ENCODE results near the gene MAZ. TPM values are rescaled to one million over a fixed set of nuclear protein-coding genes. Genes with fewer than 3 reads are reported as not detected.
A peak's percentile ranks its signal among the peaks of the same experiment; 100 is the strongest.

MAZ gene
- total and polyA plus RNA-seq, 2 of the 13 experiments (the other 11 are each of a cell fraction or from before 2014, with no cell fraction given), result 203 to 277 TPM

GRCh38 chr16:29784901-29785500, 21.3 kb upstream of the MAZ start (continued):
- TF ChIP-seq RAD21 (CRISPR knock-in tag; IDR thresholded peaks at IDR 0.05), result peak; percentile 93
- TF ChIP-seq EP300 (IDR thresholded peaks at IDR 0.05; ENCODE audit: low read depth in 2 of 2, low read length in 2 of 2), result no peak
- peak; percentile 30; the same call in 1 of the 2 replicates for TF ChIP-seq EP300 (CRISPR knock-in tag; IDR thresholded peaks at IDR 0.05; ENCODE audit: borderline replicate concordance)
- TF ChIP-seq GATAD2A (CRISPR knock-in tag; IDR thresholded peaks at IDR 0.05), result peak; percentile 81
- 0 out of 2 replicates have a peak, but pooled peaks have one; percentile 33 for TF ChIP-seq ZBTB7B (CRISPR knock-in tag; IDR thresholded peaks at IDR 0.05)
- peak; percentile 43; the same call in 1 of the 2 replicates for TF ChIP-seq ZMYM2 (CRISPR knock-in tag; IDR thresholded peaks at IDR 0.05)
- TF ChIP-seq AKNA (CRISPR knock-in tag; IDR thresholded peaks at IDR 0.05; ENCODE audit: borderline replicate concordance), result no peak
- TF ChIP-seq ZNF891 (CRISPR knock-in tag; IDR thresholded peaks at IDR 0.05), result peak; percentile 69; the same call in 1 of the 2 replicates
- TF ChIP-seq TOPORS (CRISPR knock-in tag; IDR thresholded peaks at IDR 0.05), result 0 out of 2 replicates have a peak, but pooled peaks have one; percentile 17
- TF ChIP-seq HMG20A (CRISPR knock-in tag; IDR thresholded peaks at IDR 0.05; ENCODE audit: borderline replicate concordance), result no peak
- no peak; the same call in 1 of the 2 replicates for TF ChIP-seq ISL2 (CRISPR knock-in tag; IDR thresholded peaks at IDR 0.05)
- TF ChIP-seq SETDB1 (CRISPR knock-in tag; IDR thresholded peaks at IDR 0.05; ENCODE audit: borderline replicate concordance), result no peak
- TF ChIP-seq, protein P1, sequence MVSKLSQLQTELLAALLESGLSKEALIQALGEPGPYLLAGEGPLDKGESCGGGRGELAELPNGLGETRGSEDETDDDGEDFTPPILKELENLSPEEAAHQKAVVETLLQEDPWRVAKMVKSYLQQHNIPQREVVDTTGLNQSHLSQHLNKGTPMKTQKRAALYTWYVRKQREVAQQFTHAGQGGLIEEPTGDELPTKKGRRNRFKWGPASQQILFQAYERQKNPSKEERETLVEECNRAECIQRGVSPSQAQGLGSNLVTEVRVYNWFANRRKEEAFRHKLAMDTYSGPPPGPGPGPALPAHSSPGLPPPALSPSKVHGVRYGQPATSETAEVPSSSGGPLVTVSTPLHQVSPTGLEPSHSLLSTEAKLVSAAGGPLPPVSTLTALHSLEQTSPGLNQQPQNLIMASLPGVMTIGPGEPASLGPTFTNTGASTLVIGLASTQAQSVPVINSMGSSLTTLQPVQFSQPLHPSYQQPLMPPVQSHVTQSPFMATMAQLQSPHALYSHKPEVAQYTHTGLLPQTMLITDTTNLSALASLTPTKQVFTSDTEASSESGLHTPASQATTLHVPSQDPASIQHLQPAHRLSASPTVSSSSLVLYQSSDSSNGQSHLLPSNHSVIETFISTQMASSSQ (IDR thresholded peaks at IDR 0.05; ENCODE audit: low read depth), result no peak
- TF ChIP-seq, protein P1 (CRISPR knock-in tag; IDR thresholded peaks at IDR 0.05; ENCODE audit: borderline replicate concordance), result no peak
- TF ChIP-seq MXD3 (CRISPR knock-in tag; IDR thresholded peaks at IDR 0.05), result peak; percentile 70; the same call in 1 of the 2 replicates
- TF ChIP-seq GATAD1 (CRISPR knock-in tag; IDR thresholded peaks at IDR 0.05), result peak; percentile 47
- no peak for TF ChIP-seq THYN1 (CRISPR knock-in tag; IDR thresholded peaks at IDR 0.05; ENCODE audit: borderline replicate concordance, low read depth)
- no peak for TF ChIP-seq ZNF569 (CRISPR knock-in tag; IDR thresholded peaks at IDR 0.05; ENCODE audit: borderline replicate concordance)
- no peak for TF ChIP-seq NFE2 (CRISPR knock-in tag; IDR thresholded peaks at IDR 0.05)
- TF ChIP-seq, protein P2, sequence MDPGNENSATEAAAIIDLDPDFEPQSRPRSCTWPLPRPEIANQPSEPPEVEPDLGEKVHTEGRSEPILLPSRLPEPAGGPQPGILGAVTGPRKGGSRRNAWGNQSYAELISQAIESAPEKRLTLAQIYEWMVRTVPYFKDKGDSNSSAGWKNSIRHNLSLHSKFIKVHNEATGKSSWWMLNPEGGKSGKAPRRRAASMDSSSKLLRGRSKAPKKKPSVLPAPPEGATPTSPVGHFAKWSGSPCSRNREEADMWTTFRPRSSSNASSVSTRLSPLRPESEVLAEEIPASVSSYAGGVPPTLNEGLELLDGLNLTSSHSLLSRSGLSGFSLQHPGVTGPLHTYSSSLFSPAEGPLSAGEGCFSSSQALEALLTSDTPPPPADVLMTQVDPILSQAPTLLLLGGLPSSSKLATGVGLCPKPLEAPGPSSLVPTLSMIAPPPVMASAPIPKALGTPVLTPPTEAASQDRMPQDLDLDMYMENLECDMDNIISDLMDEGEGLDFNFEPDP (CRISPR knock-in tag; conservative IDR thresholded peaks at IDR 0.05), result no peak

Measured in HepG2 (cell line).